GM12878 (cell line): Measurements from ENCODE around the gene OR52E6. TPM values are rescaled to one million over a fixed set of nuclear protein-coding genes. Genes with fewer than 3 reads are reported as not detected.

Experiments
- ATAC-seq: fragments of 200-7000 bp; cut with Tn5 transposase; 3 replicates; pipeline ENCODE4 v1.9.1; 2020; ENCODE audit warnings: mild to moderate bottlenecking, moderate library complexity
- BruUV-seq: library from RNA; stranded (reverse); fragments of 400-500 nt; replicated peaks from 2 replicates; lab custom pipeline; 2021; lab: Mats Ljungman, UMichigan
- CTCF ChIA-PET: fragments of 300-600 bp; sonication (Branson Sonifier 250); formaldehyde crosslinking; extraction: SDS; loops from one replicate; lab custom pipeline; 2021; ENCODE audit warnings: inconsistent platforms; lab: Yijun Ruan, JAX
- POLR2A ChIA-PET: fragments of 350-600 bp; formaldehyde crosslinking; extraction: SDS; loops from one replicate; lab custom pipeline; 2021; ENCODE audit warnings: inconsistent platforms; lab: Charles Lee
- RAD21 ChIA-PET: fragments of 300-600 bp; sonication (Branson Sonifier 250); formaldehyde crosslinking; loops from one replicate; lab custom pipeline; 2023; ENCODE audit warnings: antibody characterized with exemption; ENCODE audit not compliant: unreplicated experiment; lab: Charles Lee
- SMC1A ChIA-PET: fragments of 300-600 bp; sonication (Branson Sonifier 250); formaldehyde crosslinking; loops from one replicate; lab custom pipeline; 2023; ENCODE audit not compliant: unreplicated experiment, uncharacterized antibody; lab: Charles Lee
- DNase-seq: peaks from one replicate; pipeline ENCODE4 v3.0.0-alpha.2; 2011; ENCODE audit warnings: low read depth, low spot score
- FAIRE-seq: peaks from 3 replicates; lab custom pipeline; 2011; peaks lifted over from hg19 to GRCh38; lab: Jason Lieb, UNC
- H2AFZ ChIP-seq: 2 replicates; pipeline ENCODE4 v1.6.0; 2011; ENCODE audit warnings: low read depth, low read length, control low read depth; ENCODE audit not compliant: control insufficient read depth
- H3K27ac ChIP-seq: 2 replicates; pipeline ENCODE4 v1.5.1; 2011; ENCODE audit warnings: control low read depth; ENCODE audit not compliant: control insufficient read depth, insufficient read depth
- H3K27me3 ChIP-seq, 2 experiments: replicated peaks in 1 of 2; 2 replicates each; pipeline versions ENCODE4 v1.6.0 to v1.6.1; 2011; ENCODE audit warnings: low read length in 1 of 2; ENCODE audit not compliant: control insufficient read depth in 2 of 2, insufficient read depth in 2 of 2
- H3K36me3 ChIP-seq, 2 experiments: 2 replicates each; pipeline ENCODE4 v1.5.1; 2011; ENCODE audit warnings: low read length in 1 of 2; ENCODE audit not compliant: control insufficient read depth in 2 of 2, insufficient read depth in 2 of 2
- H3K4me1 ChIP-seq: 2 replicates; pipeline ENCODE4 v1.6.1; 2011; ENCODE audit warnings: mild to moderate bottlenecking, low read length, moderate library complexity, mixed read lengths; ENCODE audit not compliant: control insufficient read depth, insufficient read depth
- H3K4me2 ChIP-seq: 2 replicates; pipeline ENCODE4 v1.6.0; 2011; ENCODE audit warnings: control low read depth; ENCODE audit not compliant: control insufficient read depth, insufficient read depth
- H3K4me3 ChIP-seq: fragments of 200-600 bp; sonication (generic); 2 replicates; pipeline ENCODE4 v1.5.1; 2016
- H3K79me2 ChIP-seq: 2 replicates; pipeline ENCODE4 v1.6.0; 2011; ENCODE audit warnings: low read length; ENCODE audit not compliant: control insufficient read depth, insufficient read depth
- H3K9ac ChIP-seq: 2 replicates; pipeline ENCODE4 v1.8.0; 2011; ENCODE audit warnings: low read length, control low read depth, mixed read lengths; ENCODE audit not compliant: control insufficient read depth, insufficient read depth
- H3K9me3 ChIP-seq: replicated peaks from 3 replicates; pipeline ENCODE4 v1.5.1; 2011; ENCODE audit warnings: mild to moderate bottlenecking, low read length; ENCODE audit not compliant: control insufficient read depth, insufficient read depth
- H4K20me1 ChIP-seq: 2 replicates; pipeline ENCODE4 v1.6.0; 2011; ENCODE audit not compliant: control insufficient read depth, insufficient read depth
- CEBPB ChIP-seq, 2 experiments: fragments of 150-350 bp in 1 of 2; IDR thresholded peaks; 2 replicates each; pipeline ENCODE4 v1.6.1; 2012 to 2014; ENCODE audit warnings: low read depth in 2 of 2, low read length in 2 of 2, borderline replicate concordance in 1 of 2, inconsistent platforms in 1 of 2
- KDM1A ChIP-seq: fragments of 200-600 bp; sonication (generic); IDR thresholded peaks from 2 replicates; pipeline ENCODE4 v1.6.1; 2016; ENCODE audit warnings: borderline replicate concordance
- LARP7 ChIP-seq: fragments of 450-650 bp; IDR thresholded peaks from 2 replicates; pipeline ENCODE4 v1.6.1; 2017; ENCODE audit warnings: mild to moderate bottlenecking
- MXI1 ChIP-seq: fragments of 150-350 bp; IDR thresholded peaks from 2 replicates; pipeline ENCODE4 v1.6.1; 2011; ENCODE audit warnings: low read depth, mild to moderate bottlenecking, inconsistent platforms, low read length, improper control_type of control experiment
- NFYA ChIP-seq: IDR thresholded peaks from 2 replicates; pipeline ENCODE4 v1.6.1; 2011; ENCODE audit warnings: low read depth, mild to moderate bottlenecking, low read length, improper control_type of control experiment, borderline replicate concordance
- PML ChIP-seq: IDR thresholded peaks from 2 replicates; pipeline ENCODE4 v1.6.1; 2012; ENCODE audit warnings: low read length, inconsistent platforms
- RB1 ChIP-seq: fragments of 450-650 bp; formaldehyde crosslinking; IDR thresholded peaks from 2 replicates; pipeline ENCODE4 v1.6.1; 2017; ENCODE audit warnings: mild to moderate bottlenecking, borderline replicate concordance
- SMC3 ChIP-seq: IDR thresholded peaks from 2 replicates; pipeline ENCODE4 v1.6.1; 2011; ENCODE audit warnings: low read length, improper control_type of control experiment, borderline replicate concordance
- SRF ChIP-seq, 2 experiments: IDR thresholded peaks; 2 replicates each; pipeline ENCODE4 v1.6.1; 2011; ENCODE audit warnings: low read depth in 2 of 2, low read length in 2 of 2, mild to moderate bottlenecking in 1 of 2, moderate library complexity in 1 of 2
- YBX1 ChIP-seq: fragments of 450-650 bp; IDR thresholded peaks from 2 replicates; pipeline ENCODE4 v1.6.1; 2016; ENCODE audit warnings: antibody characterized with exemption
- ZNF24 ChIP-seq: fragments of 450-650 bp; IDR thresholded peaks from 2 replicates; pipeline ENCODE4 v1.6.1; 2017; ENCODE audit warnings: antibody characterized with exemption, mild to moderate bottlenecking
- WGBS: methylation state at CpG from one replicate; pipeline ENCODE4 v1.1.6; 2016; ENCODE audit warnings: low lambda C conversion rate; ENCODE audit not compliant: insufficient replicate concordance, insufficient coverage; ENCODE audit errors: missing lambda C conversion rate; 5-methylcytosine and 5-hydroxymethylcytosine counted together
- in situ Hi-C: fragments of 300-500 bp; cut with MboI; formaldehyde crosslinking; loops from 9 replicates; pipeline ENCODE4 v1.14.3; 2018; ENCODE audit warnings: mixed read lengths
- intact Hi-C: fragments of 100-400 bp; cut with micrococcal nuclease; formaldehyde crosslinking; loops from one replicate; pipeline ENCODE4 v1.14.2; 2022; ENCODE audit not compliant: unreplicated experiment
- polyA plus RNA-seq, 11 experiments: library from polyadenylated mRNA; depleted of rRNA in 4 of 11; unstranded in 6 of 11; stranded (reverse) in 5 of 11; fragments of >200 nt; fragmentation: Nextera tagmentation in 4 of 11; fragmentation: Illumina TruSeq in 1 of 11; extraction: Ambion mirVana in 4 of 11; extraction: Trizol in 1 of 11; gene quantifications; 1 replicate in 1 of 11; 2 replicates in 10 of 11; pipeline versions ENCODE4 v1.2.1 to v1.2.3, GENCODE V29; 2011 to 2016; ENCODE audit warnings: inconsistent platforms in 2 of 11, missing spikeins in 2 of 11, low read depth in 1 of 11
- total RNA-seq, 4 experiments: library from RNA; depleted of rRNA in 3 of 4; stranded (reverse); fragments of >200 nt in 3 of 4; fragmentation: Illumina TruSeq in 1 of 4; extraction: Trizol in 1 of 4; gene quantifications; 2 replicates each; pipeline versions ENCODE4 v1.2.1 to v1.2.3, GENCODE V29; 2013 to 2021
- TF ChIP-seq, protein P1 (sequence below): IDR thresholded peaks from 2 replicates; pipeline ENCODE4 v1.6.1; 2011; ENCODE audit warnings: borderline replicate concordance, low read depth, mild to moderate bottlenecking, moderate library complexity, mixed read lengths, low read length; ENCODE audit not compliant: insufficient read depth; ENCODE audit errors: extremely low read length
- TF ChIP-seq, protein P2 (sequence below): fragments of 450-650 bp; IDR thresholded peaks from 2 replicates; pipeline ENCODE4 v1.6.1; 2017; ENCODE audit warnings: borderline replicate concordance
- TF ChIP-seq, protein P3 (sequence below): IDR thresholded peaks from 2 replicates; pipeline ENCODE4 v1.6.1; 2012; ENCODE audit warnings: improper control_type of control experiment, low read depth, low read length; ENCODE audit not compliant: insufficient replicate concordance

The OR52E6 gene
- total and polyA plus RNA-seq, 10 of the 15 experiments (the other 5 are each of a cell fraction or from before 2014, with no cell fraction given) = not detected

DNA sequence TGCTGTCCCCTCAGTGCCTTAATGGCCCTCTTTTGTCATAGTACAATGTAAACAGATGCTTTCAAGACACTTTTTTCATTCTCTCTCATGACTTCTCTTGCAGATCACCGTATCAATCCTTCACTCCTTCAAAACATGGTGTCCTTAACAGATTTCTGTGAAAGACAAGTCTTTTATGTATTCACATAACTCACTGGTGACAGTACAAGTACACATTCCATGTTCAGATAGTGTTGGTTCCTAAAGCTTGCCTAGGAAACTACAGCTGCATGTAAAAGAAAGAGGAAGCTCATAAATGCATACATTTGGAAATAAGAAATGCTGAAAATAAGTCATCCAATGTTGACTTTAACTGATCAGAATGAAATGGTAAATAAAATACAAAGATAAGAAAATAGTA lies 5.0 kb upstream of the OR52E6 start (continued):
- TF ChIP-seq NFYA (no peak), LARP7 (no peak), PML (no peak)
- TF ChIP-seq, protein P1, sequence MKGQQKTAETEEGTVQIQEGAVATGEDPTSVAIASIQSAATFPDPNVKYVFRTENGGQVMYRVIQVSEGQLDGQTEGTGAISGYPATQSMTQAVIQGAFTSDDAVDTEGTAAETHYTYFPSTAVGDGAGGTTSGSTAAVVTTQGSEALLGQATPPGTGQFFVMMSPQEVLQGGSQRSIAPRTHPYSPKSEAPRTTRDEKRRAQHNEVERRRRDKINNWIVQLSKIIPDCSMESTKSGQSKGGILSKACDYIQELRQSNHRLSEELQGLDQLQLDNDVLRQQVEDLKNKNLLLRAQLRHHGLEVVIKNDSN = no peak

DNA sequence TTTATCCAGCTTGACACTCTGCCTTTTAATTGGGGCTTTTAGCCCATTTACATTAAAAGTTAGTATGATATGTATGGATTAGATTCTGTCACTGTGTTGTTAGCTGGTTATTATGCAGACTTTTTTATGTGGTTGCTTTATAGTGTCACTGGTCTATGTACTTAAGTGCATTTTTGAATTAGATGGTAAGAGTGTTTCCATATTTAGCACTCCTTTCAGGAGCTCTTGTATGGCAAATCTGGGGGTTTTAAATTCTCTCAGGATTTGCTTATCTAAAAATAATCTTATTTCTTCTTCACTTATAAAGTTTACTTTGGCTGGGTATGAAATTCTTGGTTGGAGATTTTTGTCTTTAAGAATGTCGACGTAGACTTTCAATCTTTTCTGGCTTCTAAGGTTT lies 4.0 kb downstream of the OR52E6 start:
- RAD21 ChIA-PET = no interaction called here
- no peaks in the 10 kb centered on the region for H3K9me3 ChIP-seq
- H2AFZ ChIP-seq = no peak overlapping the region
- BruUV-seq = no TSS peak
- H3K9ac ChIP-seq = no peak overlapping the region
- no peak overlapping the region for H3K27ac ChIP-seq
- 97% methylated on average over 2 of the region's 2 CpGs for WGBS
- ATAC-seq (no peak), FAIRE-seq (no peak), DNase-seq (no peak)
- H3K79me2 ChIP-seq = no peaks in the 10 kb centered on the region
- no peak overlapping the region for H3K4me3 ChIP-seq
- no peaks in the 10 kb centered on the region for H3K36me3 ChIP-seq
- H4K20me1 ChIP-seq = no peaks in the 10 kb centered on the region
- no peaks in the 10 kb centered on the region for H3K4me1 ChIP-seq
- POLR2A ChIA-PET = no interaction called here
- CTCF ChIA-PET = no interaction called here
- SMC1A ChIA-PET = no interaction called here
- H3K4me2 ChIP-seq = no peak overlapping the region
- in situ Hi-C loops (no loop called here), intact Hi-C loops (no loop called here)
- no peaks in the 10 kb centered on the region for H3K27me3 ChIP-seq
- TF ChIP-seq, protein P2, sequence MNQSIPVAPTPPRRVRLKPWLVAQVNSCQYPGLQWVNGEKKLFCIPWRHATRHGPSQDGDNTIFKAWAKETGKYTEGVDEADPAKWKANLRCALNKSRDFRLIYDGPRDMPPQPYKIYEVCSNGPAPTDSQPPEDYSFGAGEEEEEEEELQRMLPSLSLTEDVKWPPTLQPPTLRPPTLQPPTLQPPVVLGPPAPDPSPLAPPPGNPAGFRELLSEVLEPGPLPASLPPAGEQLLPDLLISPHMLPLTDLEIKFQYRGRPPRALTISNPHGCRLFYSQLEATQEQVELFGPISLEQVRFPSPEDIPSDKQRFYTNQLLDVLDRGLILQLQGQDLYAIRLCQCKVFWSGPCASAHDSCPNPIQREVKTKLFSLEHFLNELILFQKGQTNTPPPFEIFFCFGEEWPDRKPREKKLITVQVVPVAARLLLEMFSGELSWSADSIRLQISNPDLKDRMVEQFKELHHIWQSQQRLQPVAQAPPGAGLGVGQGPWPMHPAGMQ = no peak
- TF ChIP-seq SRF (IDR thresholded peaks at IDR 0.05; ENCODE audit: low read depth in 2 of 2, low read length in 2 of 2) (no peak), ZNF24 (no peak), YBX1 (no peak), MXI1 (no peak), RB1 (no peak), SMC3 (no peak), CEBPB (IDR thresholded peaks at IDR 0.05; ENCODE audit: borderline replicate concordance in 1 of 2, low read depth in 2 of 2, low read length in 2 of 2) (no peak), KDM1A (no peak)
- TF ChIP-seq, protein P3, sequence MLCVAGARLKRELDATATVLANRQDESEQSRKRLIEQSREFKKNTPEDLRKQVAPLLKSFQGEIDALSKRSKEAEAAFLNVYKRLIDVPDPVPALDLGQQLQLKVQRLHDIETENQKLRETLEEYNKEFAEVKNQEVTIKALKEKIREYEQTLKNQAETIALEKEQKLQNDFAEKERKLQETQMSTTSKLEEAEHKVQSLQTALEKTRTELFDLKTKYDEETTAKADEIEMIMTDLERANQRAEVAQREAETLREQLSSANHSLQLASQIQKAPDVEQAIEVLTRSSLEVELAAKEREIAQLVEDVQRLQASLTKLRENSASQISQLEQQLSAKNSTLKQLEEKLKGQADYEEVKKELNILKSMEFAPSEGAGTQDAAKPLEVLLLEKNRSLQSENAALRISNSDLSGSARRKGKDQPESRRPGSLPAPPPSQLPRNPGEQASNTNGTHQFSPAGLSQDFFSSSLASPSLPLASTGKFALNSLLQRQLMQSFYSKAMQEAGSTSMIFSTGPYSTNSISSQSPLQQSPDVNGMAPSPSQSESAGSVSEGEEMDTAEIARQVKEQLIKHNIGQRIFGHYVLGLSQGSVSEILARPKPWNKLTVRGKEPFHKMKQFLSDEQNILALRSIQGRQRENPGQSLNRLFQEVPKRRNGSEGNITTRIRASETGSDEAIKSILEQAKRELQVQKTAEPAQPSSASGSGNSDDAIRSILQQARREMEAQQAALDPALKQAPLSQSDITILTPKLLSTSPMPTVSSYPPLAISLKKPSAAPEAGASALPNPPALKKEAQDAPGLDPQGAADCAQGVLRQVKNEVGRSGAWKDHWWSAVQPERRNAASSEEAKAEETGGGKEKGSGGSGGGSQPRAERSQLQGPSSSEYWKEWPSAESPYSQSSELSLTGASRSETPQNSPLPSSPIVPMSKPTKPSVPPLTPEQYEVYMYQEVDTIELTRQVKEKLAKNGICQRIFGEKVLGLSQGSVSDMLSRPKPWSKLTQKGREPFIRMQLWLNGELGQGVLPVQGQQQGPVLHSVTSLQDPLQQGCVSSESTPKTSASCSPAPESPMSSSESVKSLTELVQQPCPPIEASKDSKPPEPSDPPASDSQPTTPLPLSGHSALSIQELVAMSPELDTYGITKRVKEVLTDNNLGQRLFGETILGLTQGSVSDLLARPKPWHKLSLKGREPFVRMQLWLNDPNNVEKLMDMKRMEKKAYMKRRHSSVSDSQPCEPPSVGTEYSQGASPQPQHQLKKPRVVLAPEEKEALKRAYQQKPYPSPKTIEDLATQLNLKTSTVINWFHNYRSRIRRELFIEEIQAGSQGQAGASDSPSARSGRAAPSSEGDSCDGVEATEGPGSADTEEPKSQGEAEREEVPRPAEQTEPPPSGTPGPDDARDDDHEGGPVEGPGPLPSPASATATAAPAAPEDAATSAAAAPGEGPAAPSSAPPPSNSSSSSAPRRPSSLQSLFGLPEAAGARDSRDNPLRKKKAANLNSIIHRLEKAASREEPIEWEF = no peak
